Adrenal gland (tissue), 5 donors: ENCODE results near the gene UACA.

ENCODE experiments used
- CTCF ChIP-seq, 6 experiments: fragments of 450-650 bp in 4 of 6; fragments of 200-600 bp in 2 of 6; sonication (generic) in 1 of 6; IDR thresholded peaks; 1 replicate in 5 of 6; 2 replicates in 1 of 6; pipeline versions ENCODE4 v1.5.1 to v1.8.0; 2016 to 2021; ENCODE audit warnings: antibody characterized with exemption in 6 of 6, mild to moderate bottlenecking in 2 of 6, moderate library complexity in 1 of 6
- POLR2A ChIP-seq, 2 donors: fragments of 450-650 bp; IDR thresholded peaks; one replicate each; pipeline ENCODE4 v1.6.1; 2017; ENCODE audit warnings: antibody characterized with exemption in 2 of 2, mild to moderate bottlenecking in 2 of 2, moderate library complexity in 1 of 2
- donor health status: DM: no; HTN: no; CAD: no.

DNA sequence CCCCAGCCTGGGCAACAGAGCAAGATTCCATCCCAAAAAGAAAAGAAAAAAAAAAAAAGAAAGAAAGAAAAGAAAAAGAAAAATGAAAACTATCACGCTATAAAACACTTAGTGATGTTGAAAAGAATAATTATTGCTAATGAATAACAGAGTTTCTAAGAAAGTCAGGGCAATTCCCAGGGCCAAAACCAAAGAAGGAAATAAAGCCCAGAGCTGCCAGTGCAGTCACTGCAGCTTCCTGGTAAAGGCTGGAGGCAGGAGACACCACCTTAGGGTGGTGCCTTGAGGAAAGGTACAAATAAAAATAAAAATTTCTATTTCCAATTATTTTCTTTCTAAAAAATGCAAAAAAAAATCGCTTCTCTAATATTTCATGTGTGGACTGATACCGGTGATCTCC lies 19.7 kb upstream of the UACA start:
- TF ChIP-seq CTCF (IDR thresholded peaks at IDR 0.05) = no peak
- no peak for TF ChIP-seq POLR2A (IDR thresholded peaks at IDR 0.05)
